HG03039 (cell line): ENCODE results near the gene ABCA2.

Experiments
- ATAC-seq: cut with Tn5 transposase; IDR thresholded peaks from one replicate; pipeline ENCODE4 v1.9.1; 2021; ENCODE audit warnings: mild to moderate bottlenecking, moderate library complexity; ENCODE audit not compliant: unreplicated experiment

The ABCA2 gene

DNA sequence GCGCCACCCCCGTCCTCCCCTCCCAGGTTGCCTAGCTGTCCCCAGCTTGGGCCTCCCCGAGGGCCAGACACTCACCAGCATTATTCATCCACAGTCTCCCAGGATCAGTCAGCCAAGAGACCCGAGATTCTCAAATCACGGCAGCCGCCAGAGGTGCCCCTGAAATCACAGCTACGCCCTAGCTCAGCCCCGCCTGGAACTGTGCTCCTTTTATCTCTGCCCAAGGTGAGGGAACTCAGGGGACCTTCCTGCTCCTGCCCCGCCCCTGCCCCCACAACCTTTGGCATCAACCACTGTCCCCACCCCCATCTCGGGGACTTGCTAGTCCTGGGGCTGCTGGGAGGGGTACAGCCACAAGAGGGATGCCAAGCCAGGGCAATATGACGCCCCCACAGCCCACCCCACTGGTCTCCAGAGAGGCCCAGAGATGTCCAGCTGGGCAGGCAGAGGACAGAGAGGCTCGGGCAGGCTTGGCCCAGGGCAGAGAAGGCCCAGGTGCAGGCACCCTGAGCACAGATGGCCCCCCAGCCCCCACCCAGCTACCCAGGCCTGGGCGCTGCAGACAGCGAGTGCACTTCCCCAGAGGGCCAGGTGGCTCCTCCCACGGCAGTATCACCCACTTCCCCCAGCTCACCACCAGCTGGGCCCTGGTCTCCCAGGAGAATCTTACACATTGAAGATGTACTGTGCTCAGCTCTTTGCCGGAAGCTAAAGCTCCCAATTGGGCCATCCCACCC, 4.0 kb upstream of the ABCA2 start, which contains the start of gene FUT7:
TSS of gene FUT7 (minus strand) at position 185 of the 737 bp plus-strand sequence. CDS start at position 88, 97 bp downstream.
- ATAC-seq: no peak

DNA sequence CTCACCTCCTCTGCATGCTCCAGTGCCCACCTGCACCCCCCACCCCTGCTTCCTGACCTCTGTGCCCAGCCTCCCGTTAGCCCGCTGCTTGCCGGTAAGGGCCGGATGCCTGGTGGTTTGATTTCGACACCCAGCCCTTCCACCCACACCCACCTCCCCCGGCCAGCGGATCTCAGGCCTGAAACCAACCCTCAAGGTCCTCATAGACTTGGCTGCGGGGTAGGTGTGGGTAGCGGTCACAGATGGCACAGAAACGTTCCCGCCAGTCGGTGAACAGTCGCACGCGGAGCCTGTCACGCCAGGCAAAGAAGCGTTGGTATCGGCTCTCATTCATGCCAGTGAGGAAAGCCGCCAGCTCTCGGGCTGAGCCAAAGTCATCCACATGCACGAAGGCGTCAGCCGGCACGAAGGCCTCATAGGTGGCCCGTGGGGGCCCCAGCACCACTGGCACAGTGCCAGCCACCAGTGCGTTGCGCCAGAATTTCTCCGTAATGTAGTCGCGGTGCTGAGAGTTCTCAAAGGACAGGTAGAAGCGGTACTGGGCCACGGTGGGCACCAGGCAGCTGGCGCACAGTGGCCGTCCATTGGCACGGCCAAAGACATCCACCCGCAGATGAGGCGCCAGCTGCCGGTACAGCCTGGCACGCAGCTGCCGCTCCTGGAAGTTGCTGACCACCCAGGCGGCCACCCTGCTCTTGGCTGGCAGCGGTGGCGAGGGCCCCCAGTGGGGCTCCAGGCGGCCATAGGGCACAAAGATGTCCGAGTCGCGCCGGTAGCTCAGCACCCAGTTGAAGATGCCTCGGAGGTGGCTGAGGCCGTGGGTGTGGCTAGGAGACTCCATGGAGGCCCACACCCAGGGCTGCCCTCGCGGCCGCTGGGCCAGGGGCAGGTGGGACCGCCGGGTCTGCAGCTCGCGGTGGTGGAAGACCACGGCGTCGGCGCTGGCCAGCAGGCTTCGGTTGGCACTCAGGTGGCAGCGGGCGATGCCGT, 2.8 kb upstream of the ABCA2 start:
- ATAC-seq: no peak

GRCh38 chr9:137030006-137030405, 2.0 kb upstream of the ABCA2 start:
- no peak for ATAC-seq

DNA sequence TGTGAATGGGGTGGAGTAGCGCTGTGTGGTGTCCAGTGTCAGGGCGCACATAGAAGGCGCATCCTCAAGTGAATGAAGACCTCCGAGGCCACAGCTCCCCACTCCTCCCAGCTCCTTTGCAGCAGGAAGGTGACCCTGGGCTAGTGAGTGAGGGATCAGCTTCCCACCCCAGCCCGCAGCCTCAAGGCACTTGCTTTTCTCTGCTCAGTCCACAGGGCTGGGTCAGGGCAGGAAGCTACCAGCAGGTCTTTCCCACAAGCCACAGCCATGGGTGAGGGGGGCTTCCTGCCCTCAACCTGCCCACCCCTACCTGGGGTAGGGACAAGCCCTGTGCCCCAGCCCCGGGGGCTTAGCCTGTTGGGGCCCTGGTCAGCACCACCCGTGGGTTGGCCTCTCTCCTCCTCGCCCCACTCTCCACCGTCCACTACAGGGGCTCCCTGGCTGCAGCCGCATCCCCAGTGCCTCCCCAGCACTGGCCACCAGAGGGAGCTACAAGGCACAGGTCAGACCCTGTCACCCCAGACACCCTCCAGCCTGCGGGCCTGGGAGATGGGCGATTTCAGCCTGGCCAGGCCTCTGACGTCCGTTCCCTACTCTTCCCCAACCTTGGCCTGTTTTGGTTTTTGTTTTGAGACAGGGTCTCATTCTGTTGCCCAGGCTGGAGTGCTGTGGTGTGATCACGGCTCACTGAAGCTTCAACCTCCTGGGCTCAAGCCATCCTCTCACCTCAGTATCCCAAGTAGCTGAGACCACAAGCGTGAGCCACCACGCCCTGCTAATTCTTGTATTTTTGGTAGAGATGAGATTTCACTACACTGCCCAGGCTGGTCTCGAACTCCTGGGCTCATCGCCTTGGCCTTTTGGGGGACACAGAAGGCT, 1.3 kb upstream of the ABCA2 start:
- ATAC-seq: no peak

GRCh38 chr9:137028263-137029057, 423 bp upstream of the ABCA2 start:
- no peak for ATAC-seq

DNA sequence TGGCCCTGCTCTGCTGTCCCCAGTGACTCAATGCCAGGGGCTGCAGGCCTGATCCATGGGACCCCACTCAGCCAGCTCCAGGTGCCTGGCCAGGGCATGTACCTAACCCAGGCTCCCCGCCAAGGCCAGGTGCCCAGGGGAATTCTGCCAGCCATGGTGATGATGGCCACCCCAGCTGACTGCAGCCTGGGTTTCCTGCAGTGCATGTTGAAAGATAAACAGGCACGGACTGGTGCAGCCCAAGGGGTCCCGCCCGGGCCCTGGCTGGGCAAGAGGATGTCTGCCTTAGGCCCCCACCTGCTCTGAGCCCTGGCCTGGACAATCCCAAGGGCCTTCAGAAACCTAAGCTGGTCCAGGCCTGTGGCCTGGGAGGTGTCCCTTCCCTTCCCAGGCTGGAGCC, 1.2 kb downstream of the ABCA2 start:
- no peak for ATAC-seq

- no peak for ATAC-seq
Measured at GRCh38 chr9:137026384-137026783, 1.7 kb downstream of the ABCA2 start.

GRCh38 chr9:137025517-137025966, 2.5 kb downstream of the ABCA2 start:
- ATAC-seq: no peak

GRCh38 chr9:137023583-137023991, 4.5 kb downstream of the ABCA2 start:
- no peak for ATAC-seq

DNA sequence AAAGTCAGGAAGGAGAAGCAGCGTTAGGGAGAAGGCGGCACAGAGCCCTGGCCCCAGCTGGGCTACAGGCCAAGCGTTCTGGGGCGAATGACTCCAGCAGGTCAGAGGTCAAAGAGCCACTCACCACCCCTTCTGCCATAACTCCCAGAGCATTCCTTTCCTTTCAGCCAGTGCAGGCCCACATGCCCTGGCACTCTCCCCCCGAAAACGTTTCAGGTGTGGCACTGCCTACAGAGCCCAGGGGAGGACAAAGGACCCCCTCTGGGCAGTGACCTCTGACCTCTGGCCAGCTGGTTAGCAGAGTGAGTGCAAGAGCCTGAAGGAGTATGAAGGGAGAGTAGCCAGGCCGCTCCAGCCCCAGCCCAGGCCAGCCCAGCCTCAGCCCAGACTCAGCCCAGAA, 4.9 kb downstream of the ABCA2 start:
- ATAC-seq: no peak

GRCh38 chr9:137022662-137023008, 5.4 kb downstream of the ABCA2 start:
- ATAC-seq: no peak

DNA sequence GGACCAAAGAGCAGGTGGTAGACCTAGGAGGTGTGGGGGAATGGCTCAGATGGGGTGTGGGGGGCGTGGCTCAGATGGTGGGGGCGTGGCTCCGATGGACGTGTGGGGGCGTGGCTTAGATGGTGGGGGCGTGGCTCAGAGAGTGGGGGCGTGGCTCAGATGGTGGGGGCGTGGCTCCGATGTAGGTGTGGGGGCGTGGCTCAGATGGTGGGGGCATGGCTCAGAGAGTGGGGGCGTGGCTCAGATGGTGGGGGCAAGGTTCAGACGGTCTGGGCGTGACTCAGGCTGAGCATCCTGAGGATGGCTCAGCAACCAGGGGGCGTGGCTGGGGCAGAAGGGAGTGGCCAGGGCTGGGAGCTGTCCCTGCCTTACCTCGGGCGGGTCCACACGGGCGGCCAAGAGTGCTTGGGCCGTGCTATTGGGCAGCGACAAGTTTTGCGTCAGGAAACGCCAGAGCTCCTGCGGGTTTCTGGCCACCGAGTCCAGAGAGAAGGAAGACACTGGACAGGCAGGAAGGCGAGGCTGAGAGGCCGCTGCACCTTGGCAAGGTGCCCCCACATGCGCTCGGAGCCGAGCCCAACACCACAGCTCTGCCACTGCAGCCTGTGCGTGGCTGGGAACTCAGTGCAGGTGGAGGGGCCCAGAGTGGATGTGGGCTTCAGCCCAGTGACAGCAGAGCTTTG, 5.9 kb downstream of the ABCA2 start:
- no peak for ATAC-seq

- ATAC-seq: no peak
Measured at GRCh38 chr9:137021568-137021978, 6.5 kb downstream of the ABCA2 start.

GRCh38 chr9:137020771-137021567, 7.1 kb downstream of the ABCA2 start:
- no peak for ATAC-seq

DNA sequence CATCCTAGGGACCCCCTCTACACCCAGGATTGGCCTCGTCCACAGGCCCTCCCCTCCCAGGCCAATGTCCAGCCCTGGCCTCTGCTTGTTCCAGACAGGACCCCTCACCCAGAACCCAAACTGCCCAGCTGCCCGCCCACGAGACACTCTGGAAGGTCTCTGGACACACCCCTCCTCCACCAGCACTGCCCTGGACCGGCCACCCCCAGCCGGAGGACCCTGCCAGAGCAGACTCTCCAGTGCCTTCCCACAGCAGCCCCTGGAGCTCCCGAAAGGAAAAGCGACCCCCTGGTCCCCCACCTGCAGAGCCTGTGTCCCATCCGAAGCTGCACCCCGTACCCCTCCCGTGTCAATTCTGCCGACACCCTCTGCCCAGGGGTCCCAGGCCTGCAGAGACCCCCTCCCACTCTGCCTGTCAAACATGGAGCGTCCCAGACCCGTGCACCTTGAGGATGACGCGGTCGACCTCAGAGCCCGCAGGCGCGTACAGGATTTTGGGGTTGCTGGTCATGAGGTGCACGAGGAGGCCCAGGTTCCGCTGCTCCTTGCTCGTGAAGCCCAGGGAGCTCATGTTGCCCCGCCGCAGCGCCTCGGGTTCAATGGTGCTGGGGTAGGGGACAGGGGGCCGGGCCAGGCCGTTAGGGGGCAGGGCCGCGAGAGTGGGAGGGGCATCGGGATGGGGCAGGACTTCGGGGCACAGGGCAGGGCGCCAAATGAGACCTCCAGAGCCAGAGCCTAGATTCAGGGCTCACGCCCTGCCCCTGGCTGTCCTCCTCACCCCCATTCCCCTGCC, 8.0 kb downstream of the ABCA2 start:
- no peak for ATAC-seq

- ATAC-seq: no peak
Measured at GRCh38 chr9:137018761-137019559, 9.1 kb downstream of the ABCA2 start.
